ENCODE measurements around the gene FSTL4. TPM values are rescaled to one million over a fixed set of nuclear protein-coding genes. Genes with fewer than 3 reads are reported as not detected.

FSTL4 gene
- total RNA-seq, 2 donors from 2014 or later, result 4.5 to 10.1 TPM

- TF ChIP-seq CTCF (IDR thresholded peaks at IDR 0.05) (no peak), POLR2A (IDR thresholded peaks at IDR 0.05) (no peak), POLR2AphosphoS5 (IDR thresholded peaks at IDR 0.05) (no peak)
- intact Hi-C loops (cut with DNase I), result no loop called here
- Histone ChIP-seq H3K27me3 (replicated peaks; ENCODE audit: insufficient read depth) (no peaks in the 10 kb centered on the region), H3K36me3 (no peaks in the 10 kb centered on the region), H3K9me3 (no peaks in the 10 kb centered on the region), H3K4me1 (replicated peaks) (no peaks in the 10 kb centered on the region), H3K27ac (no peak overlapping the region), H3K4me3 (no peak overlapping the region)
- DNase-seq (ENCODE audit: low spot score), result no peak
- 98% methylated on average over 3 of the region's 3 CpGs for WGBS
These were observed 316.8 kb downstream of the FSTL4 start for GRCh38 chr5:133295520-133295919.

- WGBS, result 47% methylated on average over 3 of the region's 3 CpGs
- TF ChIP-seq POLR2A (IDR thresholded peaks at IDR 0.05), result no peak
- no peak for TF ChIP-seq CTCF (IDR thresholded peaks at IDR 0.05)
- TF ChIP-seq POLR2AphosphoS5 (IDR thresholded peaks at IDR 0.05), result no peak
- no peak for DNase-seq (ENCODE audit: low spot score)
- H3K4me1 ChIP-seq (replicated peaks), result no peaks in the 10 kb centered on the region
- no peaks in the 10 kb centered on the region for H3K27me3 ChIP-seq (replicated peaks; ENCODE audit: insufficient read depth)
- H3K4me3 ChIP-seq, result no peak overlapping the region
- H3K36me3 ChIP-seq, result no peaks in the 10 kb centered on the region
- H3K9me3 ChIP-seq, result no peaks in the 10 kb centered on the region
- intact Hi-C loops (cut with DNase I), result no loop called here
- H3K27ac ChIP-seq, result no peak overlapping the region
These were observed 318.0 kb downstream of the FSTL4 start for GRCh38 chr5:133294380-133294779.

- Histone ChIP-seq H3K4me1 (replicated peaks) (no peaks in the 10 kb centered on the region), H3K9me3 (no peaks in the 10 kb centered on the region), H3K4me3 (no peak overlapping the region), H3K36me3 (no peaks in the 10 kb centered on the region), H3K27me3 (replicated peaks; ENCODE audit: insufficient read depth) (no peaks in the 10 kb centered on the region), H3K27ac (no peak overlapping the region)
- intact Hi-C loops (cut with DNase I), result no loop called here
- no peak for TF ChIP-seq CTCF (IDR thresholded peaks at IDR 0.05)
- TF ChIP-seq POLR2AphosphoS5 (IDR thresholded peaks at IDR 0.05), result no peak
- no peak for TF ChIP-seq POLR2A (IDR thresholded peaks at IDR 0.05)
- no peak for DNase-seq (ENCODE audit: low spot score)
- WGBS, result 68% methylated on average over 7 of the region's 7 CpGs
These were observed 318.4 kb downstream of the FSTL4 start for GRCh38 chr5:133293960-133294359.

- WGBS, result 75% methylated on average over 2 of the region's 2 CpGs
- intact Hi-C loops (cut with DNase I), result no loop called here
These were observed 320.0 kb downstream of the FSTL4 start for GRCh38 chr5:133292300-133292699.

GRCh38 chr5:133291524-133291923 lies 320.8 kb downstream of the FSTL4 start:
- intact Hi-C loops (cut with DNase I), result no loop called here
- no peak for DNase-seq (ENCODE audit: low spot score)
- Histone ChIP-seq H3K27me3 (replicated peaks; ENCODE audit: insufficient read depth) (no peaks in the 10 kb centered on the region), H3K4me3 (no peak overlapping the region), H3K4me1 (replicated peaks) (no peaks in the 10 kb centered on the region), H3K9me3 (no peaks in the 10 kb centered on the region), H3K27ac (no peak overlapping the region), H3K36me3 (no peaks in the 10 kb centered on the region)
- TF ChIP-seq POLR2AphosphoS5 (IDR thresholded peaks at IDR 0.05) (no peak), POLR2A (IDR thresholded peaks at IDR 0.05) (no peak), CTCF (IDR thresholded peaks at IDR 0.05) (no peak)
- 92% methylated on average over 4 of the region's 4 CpGs for WGBS

More at GRCh38 chr5:133292300-133292699, 320.0 kb downstream of the FSTL4 start:
- H3K4me3 ChIP-seq, result no peak overlapping the region
- no peaks in the 10 kb centered on the region for H3K27me3 ChIP-seq (replicated peaks; ENCODE audit: insufficient read depth)
- H3K9me3 ChIP-seq, result no peaks in the 10 kb centered on the region
- H3K36me3 ChIP-seq, result no peaks in the 10 kb centered on the region
- TF ChIP-seq POLR2A (IDR thresholded peaks at IDR 0.05), result no peak
- no peaks in the 10 kb centered on the region for H3K4me1 ChIP-seq (replicated peaks)
- no peak overlapping the region for H3K27ac ChIP-seq
- DNase-seq (ENCODE audit: low spot score), result no peak

Data from prostate gland (tissue), 2 donors.